ENCODE data around the gene CFAP97D1. TPM values are rescaled to one million over a fixed set of nuclear protein-coding genes. Genes with fewer than 3 reads are reported as not detected.

CFAP97D1 gene
- total RNA-seq, 6 experiments from 2014 or later = not detected

GRCh38 chr17:43770957-43771356, 9.3 kb upstream of the CFAP97D1 start:
- no peak overlapping the region for H3K4me3 ChIP-seq
- no peaks in the 10 kb centered on the region for H3K27me3 ChIP-seq
- peaks cover 0 to 58% (median 22%) of the 10 kb centered on the region in 4 donors for H3K4me1 ChIP-seq
- no peak for ATAC-seq
- 86% methylated on average over 1 of the region's 2 CpGs for WGBS (ENCODE audit: insufficient coverage, low coverage, low lambda C conversion rate, missing lambda C conversion rate)
- TF ChIP-seq POLR2A (IDR thresholded peaks at IDR 0.05) = no peak
- TF ChIP-seq, protein P1, sequence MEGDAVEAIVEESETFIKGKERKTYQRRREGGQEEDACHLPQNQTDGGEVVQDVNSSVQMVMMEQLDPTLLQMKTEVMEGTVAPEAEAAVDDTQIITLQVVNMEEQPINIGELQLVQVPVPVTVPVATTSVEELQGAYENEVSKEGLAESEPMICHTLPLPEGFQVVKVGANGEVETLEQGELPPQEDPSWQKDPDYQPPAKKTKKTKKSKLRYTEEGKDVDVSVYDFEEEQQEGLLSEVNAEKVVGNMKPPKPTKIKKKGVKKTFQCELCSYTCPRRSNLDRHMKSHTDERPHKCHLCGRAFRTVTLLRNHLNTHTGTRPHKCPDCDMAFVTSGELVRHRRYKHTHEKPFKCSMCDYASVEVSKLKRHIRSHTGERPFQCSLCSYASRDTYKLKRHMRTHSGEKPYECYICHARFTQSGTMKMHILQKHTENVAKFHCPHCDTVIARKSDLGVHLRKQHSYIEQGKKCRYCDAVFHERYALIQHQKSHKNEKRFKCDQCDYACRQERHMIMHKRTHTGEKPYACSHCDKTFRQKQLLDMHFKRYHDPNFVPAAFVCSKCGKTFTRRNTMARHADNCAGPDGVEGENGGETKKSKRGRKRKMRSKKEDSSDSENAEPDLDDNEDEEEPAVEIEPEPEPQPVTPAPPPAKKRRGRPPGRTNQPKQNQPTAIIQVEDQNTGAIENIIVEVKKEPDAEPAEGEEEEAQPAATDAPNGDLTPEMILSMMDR (IDR thresholded peaks at IDR 0.05) = no peak
- no peaks in the 10 kb centered on the region for H3K9me3 ChIP-seq
- H3K27ac ChIP-seq = peak overlapping the region in 2 of 3 donors; percentile 35 to 95
- DNase-seq = no peak
- peaks cover 3 to 46% (median 24%) of the 10 kb centered on the region in 4 donors for H3K36me3 ChIP-seq
- intact Hi-C loops (cut with DNase I) = no loop called here

GRCh38 chr17:43771463-43771862, 8.8 kb upstream of the CFAP97D1 start:
- peak; percentile 54 to 78 (median 72) for ATAC-seq
- Histone ChIP-seq H3K36me3 (peaks cover 3 to 46% (median 24%) of the 10 kb centered on the region in 4 donors), H3K4me1 (peaks cover 0 to 62% (median 24%) of the 10 kb centered on the region in 4 donors), H3K4me3 (peak overlapping the region in 2 of 3 donors; percentile 6 to 21), H3K27me3 (no peaks in the 10 kb centered on the region), H3K27ac (peak overlapping the region; percentile 57 to 95 (median 88)), H3K9me3 (no peaks in the 10 kb centered on the region)
- peak in 2 of 3 donors; percentile 75 to 89 for DNase-seq
- intact Hi-C loops (cut with DNase I) = no loop called here
- TF ChIP-seq, protein P1 (IDR thresholded peaks at IDR 0.05) = no peak
- TF ChIP-seq POLR2A (IDR thresholded peaks at IDR 0.05) = no peak
- 35% methylated on average over 8 of the region's 9 CpGs for WGBS (ENCODE audit: insufficient coverage, low coverage, low lambda C conversion rate, missing lambda C conversion rate)

DNA sequence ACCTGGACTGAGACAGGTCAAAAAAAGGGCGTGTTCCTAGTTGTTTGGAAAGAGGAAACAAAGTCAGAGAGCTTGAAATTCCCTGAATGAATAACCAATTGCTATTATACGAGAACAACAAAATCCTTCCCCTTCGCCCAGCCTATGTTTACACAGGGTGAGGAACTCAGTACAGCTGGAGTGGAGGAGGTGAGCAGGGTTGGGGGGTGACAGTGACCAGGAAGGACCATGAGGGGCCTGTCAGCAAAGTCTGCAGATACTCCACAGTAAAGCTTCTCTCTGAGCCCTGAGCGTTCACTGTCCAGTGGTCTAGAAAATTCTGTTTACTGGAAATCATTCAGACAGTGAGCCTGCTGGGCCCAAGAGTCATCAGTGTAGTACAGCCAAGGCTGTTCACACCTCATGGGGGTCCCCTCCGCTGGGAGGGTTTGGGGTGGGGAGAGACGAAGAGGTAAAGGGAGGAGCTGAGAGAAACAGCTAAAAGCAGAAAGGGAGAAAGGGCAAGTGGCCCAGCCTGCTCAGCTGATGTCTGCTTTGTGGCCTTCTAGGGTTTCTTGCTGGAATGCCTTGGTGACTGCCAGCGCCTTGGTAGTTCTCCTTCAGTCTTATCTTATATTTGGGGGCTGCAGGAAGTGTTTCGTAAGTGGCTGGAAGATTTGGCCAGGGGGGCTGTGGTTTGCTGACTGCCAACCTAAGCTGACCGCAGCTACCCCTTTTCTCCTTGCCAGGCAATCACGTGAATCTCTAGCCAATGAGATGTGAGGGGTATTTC, 7.2 kb upstream of the CFAP97D1 start:
- TF ChIP-seq, protein P1 (IDR thresholded peaks at IDR 0.05) = no peak
- TF ChIP-seq POLR2A (IDR thresholded peaks at IDR 0.05) = no peak
- ATAC-seq (peak; percentile 13 to 22 (median 16)), DNase-seq (peak in 1 of 3 donors; percentile 52)
- WGBS (ENCODE audit: insufficient coverage, low coverage, low lambda C conversion rate, missing lambda C conversion rate) = 20% methylated on average over 9 of the region's 10 CpGs
- H3K36me3 ChIP-seq = peaks cover 3 to 44% (median 24%) of the 10 kb centered on the region in 4 donors
- H3K27me3 ChIP-seq = no peaks in the 10 kb centered on the region
- H3K4me3 ChIP-seq = no peak overlapping the region
- intact Hi-C loops (cut with DNase I) = no loop called here
- H3K9me3 ChIP-seq = no peaks in the 10 kb centered on the region
- peak overlapping the region; percentile 59 to 95 (median 88) for H3K27ac ChIP-seq
- H3K4me1 ChIP-seq = peaks cover 0 to 69% (median 31%) of the 10 kb centered on the region in 4 donors

GRCh38 chr17:43774304-43775250, 5.7 kb upstream of the CFAP97D1 start:
- Histone ChIP-seq H3K36me3 (peaks cover 3 to 34% (median 16%) of the 10 kb centered on the region in 4 donors), H3K4me3 (no peak overlapping the region), H3K27ac (peak overlapping the region in 2 of 3 donors; percentile 34 to 95), H3K27me3 (no peaks in the 10 kb centered on the region), H3K4me1 (peaks cover 0 to 66% (median 31%) of the 10 kb centered on the region in 4 donors), H3K9me3 (no peaks in the 10 kb centered on the region)
- no peak for TF ChIP-seq POLR2A (IDR thresholded peaks at IDR 0.05)
- TF ChIP-seq, protein P1 (IDR thresholded peaks at IDR 0.05) = no peak
- WGBS (ENCODE audit: insufficient coverage, low coverage, low lambda C conversion rate, missing lambda C conversion rate) = 81% methylated on average over 4 of the region's 16 CpGs
- DNase-seq (peak in 1 of 3 donors; percentile 53), ATAC-seq (no peak)
- intact Hi-C loops (cut with DNase I) = no loop called here
